GM04503 (cell line): ENCODE data around the gene PPP1R15B.

Source experiments
- DNase-seq: peaks from one replicate; pipeline ENCODE4 v3.0.0-alpha.2; 2012; ENCODE audit warnings: low read depth

The PPP1R15B gene

DNA sequence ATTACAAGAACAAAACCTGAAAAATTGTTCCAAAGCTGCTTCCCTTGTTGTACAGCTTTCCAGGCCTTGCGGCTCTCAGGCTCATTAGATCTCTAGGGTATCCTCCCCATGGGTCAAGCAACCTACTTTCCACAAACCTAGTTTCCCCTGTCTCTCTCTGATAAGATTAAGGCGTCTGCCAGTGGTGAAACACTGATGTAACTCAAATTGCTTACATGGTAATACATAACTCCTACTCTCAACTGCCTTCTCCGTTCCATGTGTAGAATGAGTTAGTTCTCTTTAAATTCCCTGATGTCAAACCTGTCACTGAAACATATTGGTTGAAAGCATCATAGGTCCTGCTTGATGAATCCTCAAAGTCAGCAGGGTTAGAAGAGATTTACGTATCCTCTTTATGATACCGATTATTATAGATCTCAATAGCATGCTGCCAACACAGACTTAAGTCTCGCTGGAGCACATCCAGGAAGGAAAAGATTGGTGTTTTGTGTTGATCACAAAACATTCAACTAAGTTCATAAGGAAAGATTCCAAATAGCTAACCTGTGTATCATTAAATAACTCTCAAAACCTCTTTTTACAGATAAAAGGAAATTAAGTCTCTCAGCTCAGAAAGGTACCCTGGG is 10.6 kb downstream of the PPP1R15B start:
- no peak for DNase-seq

DNA sequence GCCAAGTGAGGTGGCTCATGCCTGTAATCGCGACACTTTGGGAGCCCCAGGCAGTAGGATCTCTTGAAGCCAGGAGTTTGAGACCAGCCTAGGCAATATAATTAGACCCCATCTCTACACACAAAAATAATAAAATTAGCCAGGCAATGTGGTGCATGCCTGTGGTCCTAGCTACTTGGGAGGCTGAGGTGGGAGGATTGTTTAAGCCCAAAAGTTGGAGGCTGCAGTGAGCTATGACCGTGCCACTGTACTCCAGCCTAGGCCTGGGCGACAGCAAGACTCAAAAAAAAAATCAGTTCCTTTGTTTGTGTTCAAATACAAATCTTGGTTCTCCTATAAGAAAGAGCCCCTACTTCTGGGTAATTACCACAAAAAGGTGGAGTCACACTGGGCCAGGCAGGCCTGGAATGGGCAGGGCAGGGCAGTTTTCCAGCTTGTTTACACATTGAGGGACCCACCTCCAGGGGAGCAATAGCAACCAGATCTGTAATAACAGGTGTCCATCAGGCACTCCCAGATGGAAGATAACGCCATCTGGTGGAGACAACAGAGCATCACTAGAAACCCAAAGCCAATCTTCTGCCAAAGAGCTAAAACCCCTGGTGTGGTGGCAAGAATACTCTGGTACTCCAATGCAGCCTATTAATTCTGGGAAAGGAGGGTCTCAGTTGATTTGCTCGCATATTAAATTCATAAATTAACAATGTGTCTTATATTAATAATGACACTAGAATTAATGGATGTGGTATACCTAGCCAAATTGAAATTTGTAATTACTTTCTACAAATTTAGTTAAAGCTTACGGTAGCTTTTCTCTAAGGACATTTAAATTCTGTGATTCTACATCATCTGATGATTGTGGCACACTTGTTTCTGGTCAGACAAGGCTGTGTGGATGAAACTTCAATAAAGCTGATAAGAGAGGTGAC is 13.2 kb downstream of the PPP1R15B start:
- no peak for DNase-seq

DNA sequence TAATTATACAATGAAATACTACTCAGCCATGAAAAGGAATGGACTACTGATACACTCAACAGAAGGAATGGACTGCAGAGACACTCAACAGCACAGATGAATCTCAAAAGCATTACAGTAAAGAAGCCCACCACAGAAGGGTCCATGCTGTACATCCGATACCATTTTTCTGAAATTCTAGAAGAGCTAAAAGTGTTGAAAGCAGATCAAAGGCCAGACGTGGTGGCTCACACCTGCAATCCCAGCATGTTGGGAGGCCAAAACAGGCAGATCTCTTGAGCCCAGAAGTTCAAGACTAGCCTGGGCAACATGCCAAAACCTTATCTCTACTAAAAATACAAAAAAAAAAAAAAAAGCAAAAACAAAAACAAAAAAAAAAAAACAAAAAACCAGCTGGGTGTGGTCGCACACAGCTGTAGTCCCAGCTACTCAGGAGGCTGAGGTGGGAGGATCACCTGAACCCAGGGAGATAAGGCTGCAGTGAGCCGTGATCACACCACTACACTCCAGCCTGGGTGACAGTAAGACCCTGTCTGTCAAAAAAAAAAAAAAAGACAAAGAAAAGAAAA is 15.5 kb downstream of the PPP1R15B start:
- no peak for DNase-seq

DNA sequence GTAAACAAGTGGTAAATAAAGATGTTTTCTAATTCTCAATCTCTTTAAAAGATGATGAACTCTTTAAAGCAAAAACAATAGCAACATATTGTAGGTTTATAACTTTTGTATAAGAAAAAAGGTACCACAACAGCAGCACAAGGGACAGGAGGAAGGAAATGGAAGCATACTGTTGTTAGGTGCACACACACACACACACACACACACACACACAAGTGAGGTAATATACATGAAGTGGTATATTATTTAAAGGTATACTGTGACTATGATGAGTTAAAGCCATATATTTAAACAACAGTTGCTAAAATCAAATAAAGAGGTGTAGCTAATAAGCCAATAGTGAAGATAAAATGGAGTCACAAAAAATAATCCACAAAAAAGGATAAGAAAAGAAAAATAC is 20.0 kb downstream of the PPP1R15B start:
- DNase-seq = no peak

DNA sequence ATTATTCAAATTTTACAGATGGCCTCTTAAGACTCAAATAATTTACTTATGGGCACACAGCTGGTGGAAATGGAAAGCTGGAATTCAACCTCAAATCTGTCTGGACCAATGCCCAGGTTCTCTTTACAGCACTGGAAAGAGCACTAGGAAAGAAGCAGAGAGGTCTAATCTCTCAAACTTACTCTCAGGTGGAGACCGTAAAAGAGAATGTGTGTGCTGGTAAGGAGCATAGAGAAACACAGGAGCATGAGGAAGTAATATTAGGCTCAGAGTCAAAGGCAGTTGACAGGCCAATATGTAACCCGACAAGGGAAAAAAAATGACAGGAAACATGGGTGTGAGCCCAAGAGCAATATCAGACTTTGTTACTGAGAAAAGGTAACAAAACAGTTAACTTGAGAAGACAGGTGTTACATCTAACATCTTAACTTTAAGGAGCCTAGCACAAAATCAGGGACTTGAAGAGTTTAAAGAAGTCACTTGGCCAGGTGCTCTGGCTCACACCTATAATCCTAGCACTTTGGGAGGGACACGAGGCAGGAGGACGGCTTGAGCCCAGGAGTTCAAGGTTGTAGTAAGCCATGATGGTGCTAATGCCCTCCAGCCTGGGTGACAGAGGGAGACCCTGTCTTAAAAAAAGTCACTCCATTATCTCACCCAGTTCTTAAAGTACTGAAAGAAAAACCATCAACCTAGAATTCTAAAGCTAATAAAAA is 20.7 kb downstream of the PPP1R15B start:
- DNase-seq = no peak

DNA sequence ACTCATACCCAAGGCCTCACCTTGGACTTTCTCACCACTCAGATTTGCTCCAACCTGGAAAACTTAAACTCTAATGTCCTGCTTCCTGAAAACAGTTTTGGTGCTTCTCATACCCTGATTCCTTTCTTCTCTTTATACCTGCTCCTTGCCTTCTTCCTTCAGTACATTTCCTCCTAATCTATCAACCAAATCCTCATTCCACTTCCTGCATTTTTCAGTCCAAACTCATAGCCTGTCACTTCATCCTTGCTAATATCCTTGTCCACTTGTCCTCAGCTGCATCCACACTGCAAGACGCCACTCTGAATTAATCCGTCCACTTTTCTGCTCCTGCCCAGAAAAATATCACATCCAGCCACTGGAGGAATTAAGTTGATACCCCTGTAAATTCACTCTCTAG is 25.9 kb downstream of the PPP1R15B start:
- DNase-seq = no peak

DNA sequence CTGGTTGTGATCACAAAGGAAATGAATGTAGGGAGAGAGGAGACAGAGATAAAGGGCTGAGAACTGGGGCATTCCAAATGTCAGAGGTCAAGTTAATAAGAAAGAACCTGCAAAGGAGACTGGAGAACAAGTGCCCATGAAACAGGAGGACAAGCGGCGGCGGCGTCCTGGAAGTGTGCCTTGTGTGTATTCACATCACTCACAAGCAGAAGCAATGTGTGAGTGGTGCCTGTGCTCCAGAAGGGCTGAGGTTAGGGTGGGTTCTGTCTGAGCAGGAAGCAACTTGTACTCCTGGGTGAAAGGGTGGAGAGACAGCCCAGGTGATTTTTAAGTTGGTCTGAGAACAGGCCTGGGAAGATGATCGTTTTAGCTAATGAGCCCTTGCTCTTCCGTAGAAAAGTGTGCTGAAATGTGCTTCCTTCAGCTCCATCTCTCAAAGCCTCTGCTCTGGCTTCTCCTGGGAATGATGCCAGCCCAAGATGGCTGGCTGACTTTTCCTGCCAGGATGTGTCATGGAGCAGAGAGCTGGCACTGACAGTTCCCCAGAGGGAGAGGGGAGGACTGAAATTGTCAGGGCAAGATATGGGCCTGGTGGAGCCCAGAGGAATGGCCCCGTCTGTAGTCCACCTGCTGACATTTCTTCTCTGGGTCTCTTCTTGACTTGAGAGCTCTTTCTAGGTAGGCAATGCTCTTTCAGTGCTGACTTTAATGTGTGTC is 26.8 kb downstream of the PPP1R15B start:
- DNase-seq = peak; percentile 50

DNA sequence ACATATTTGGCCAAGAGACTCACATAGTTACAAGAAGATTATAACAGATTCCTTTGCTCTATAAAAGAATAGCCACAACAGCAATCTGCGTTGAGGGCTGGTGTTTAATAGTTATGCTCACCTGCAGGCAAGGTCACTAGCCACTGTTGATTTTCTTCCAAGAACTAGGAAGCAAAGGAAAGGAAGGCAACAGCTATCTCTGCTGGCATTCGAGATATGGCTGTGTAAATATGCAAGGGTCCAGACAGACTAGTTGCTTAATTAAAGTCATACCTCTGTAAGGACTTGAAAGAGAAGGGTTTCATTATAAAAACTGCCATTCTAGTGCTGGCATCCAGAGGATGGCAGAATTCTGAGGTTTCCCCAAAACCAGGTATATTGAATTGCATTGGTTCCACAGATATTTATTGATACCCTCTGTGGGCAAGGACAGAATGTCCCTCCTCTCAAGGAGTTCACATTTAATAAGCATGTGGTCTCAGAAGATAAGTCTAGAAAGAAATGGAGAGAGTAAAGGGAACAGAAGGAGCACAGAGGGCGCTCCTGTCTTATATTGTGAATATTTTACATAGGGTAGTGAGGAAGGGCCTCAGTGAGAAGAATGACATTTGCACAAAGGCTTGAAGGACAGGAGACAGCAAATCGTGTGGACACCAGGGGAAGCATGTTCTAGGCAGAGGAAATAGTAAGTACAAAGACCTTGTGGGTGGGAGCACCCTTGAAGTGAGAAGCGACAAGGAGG is 28.3 kb downstream of the PPP1R15B start:
- no peak for DNase-seq

DNA sequence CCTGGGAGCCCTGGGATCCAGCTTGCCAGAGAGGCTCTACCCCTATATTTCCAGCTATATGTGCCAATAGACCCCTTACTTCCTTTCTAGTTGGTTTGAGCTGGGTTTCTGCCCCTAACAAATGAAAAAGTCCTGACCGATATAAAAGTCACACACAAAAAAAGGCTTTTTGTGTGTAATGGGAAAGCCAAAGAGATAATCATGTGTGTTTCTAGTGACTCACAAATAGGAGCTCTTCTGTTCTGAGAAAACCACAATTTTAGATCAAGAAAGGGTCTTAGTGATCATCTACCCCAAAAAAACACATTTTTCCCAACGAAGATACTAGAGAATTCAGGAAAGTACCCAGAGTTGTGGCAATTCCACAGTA is 28.9 kb downstream of the PPP1R15B start:
- no peak for DNase-seq

DNA sequence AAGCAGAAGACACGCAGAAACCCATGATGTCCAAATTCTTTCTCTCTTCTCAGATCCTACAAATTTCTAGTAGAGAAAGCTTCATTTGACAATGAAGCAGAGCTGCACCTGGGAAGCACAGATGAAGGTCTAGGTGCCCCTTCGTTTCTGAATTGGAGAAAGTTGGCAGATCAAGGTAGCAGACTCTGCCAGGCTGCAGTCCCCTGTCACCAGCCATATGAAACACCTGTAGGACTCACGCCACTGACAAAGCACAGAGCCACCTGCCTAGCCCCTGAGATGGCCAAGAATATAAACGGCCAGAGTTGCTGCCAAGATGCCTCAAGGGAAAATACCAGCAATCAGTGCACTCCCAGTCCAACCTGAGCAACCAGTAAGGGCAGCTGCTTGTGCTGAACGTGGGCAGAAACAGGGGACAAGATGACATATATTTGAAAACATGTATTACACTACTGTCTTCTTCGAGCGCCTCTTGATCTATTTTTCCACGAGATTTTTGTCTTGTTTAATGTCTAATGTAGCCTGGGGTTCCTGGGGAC is 31.3 kb downstream of the PPP1R15B start:
- no peak for DNase-seq

DNA sequence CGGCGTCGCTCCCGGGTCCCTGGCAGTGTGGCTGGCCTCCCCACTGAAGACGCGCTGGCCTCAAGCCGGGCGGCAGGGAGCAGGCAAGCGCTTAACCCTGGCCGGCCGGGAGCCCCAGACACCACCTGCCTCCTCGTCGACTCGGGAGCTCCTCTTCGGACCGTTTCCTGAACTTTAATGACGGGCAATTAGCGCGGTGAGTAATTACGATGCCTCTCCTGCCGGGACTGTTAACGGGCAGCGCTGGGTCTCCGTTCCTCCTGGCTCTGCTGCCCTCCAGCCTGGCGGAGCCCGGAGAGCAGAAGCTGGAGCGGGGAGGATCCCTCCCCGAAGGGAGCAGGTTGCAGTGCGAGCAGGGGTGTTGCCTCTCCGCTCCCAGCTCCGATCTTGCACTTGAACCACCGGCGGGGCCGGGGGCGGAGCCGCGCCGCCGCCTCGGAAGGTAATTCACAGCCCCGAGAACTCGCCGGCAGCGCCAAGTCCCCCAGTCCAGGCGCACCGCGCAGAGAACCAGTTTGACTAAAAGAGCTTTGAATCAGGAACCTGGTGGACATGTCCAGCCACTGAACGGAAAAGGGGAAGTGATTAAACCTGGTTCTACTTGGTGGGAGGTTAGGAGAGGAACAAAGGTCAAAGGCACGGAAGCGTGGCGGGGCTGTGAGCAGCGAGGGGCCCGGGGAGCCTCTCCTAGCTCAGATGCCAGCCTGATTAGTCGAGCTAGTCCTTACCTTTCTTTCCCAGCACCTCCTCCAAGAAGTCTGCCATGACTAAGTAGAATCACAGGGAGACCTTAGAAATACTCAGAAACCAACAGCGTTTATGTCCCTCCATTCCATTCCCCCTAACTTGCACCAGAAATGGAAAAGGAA is 33.6 kb downstream of the PPP1R15B start:
- no peak for DNase-seq

DNA sequence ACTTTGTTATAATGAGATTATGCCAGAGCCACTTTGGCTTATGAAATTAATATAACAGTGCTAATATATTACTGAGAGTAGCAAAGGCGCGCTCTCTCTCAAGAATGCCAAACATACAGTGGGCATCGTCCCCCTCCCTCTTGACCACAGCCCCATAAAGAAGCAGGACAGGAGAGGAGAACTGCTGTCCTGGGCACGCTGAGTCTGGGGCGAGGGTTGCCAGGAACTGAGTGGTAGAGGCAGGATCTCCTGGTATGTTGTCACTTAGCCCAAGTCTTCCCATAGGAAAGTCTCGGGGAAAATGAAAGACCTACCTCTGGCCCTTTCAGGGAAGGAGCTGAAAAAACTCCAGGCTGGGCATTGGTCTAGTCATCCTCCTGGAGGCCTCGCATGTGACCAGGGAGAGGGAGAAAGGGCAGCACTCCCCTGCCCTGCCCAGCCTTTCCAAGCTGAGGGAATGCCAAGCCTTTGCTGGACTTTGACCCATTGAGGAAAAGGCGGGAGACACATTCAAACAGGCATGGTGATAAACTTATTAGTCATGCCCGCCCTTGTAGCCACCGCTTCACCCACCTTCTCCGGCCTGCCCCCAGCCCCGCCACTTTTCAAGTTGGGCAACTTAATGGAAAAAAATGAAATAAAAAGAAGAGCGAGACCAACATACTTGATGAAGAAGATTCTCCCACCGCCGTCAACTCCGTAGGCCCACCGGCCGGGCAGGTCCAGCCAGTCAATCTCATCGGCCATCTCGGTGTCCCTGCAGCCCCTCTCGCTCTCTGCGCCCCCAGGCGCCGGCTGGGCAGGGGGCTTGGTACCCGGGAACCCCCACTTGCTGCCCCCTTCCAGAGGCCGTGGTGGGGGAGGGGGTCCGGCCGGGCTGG is 34.5 kb downstream of the PPP1R15B start:
- DNase-seq = no peak

DNA sequence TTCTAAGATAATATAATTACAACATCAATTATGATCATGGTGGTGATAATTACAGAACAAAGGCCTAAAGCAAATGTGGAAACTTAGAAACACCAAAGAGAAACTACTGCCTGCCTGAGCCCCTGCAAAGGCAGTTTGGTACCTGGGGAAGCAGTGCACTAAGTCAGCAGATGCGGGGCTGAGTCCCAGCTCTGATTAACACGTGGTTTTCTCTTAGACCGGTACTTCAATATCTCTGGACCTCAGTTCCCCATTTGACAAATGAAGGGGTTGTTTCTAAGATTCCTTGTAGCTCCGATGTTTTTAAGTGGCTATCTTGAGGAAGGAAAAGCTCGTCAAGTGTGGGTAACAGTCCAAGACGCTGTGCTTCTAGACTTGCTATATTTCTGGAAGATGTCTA is 35.2 kb downstream of the PPP1R15B start:
- no peak for DNase-seq

DNA sequence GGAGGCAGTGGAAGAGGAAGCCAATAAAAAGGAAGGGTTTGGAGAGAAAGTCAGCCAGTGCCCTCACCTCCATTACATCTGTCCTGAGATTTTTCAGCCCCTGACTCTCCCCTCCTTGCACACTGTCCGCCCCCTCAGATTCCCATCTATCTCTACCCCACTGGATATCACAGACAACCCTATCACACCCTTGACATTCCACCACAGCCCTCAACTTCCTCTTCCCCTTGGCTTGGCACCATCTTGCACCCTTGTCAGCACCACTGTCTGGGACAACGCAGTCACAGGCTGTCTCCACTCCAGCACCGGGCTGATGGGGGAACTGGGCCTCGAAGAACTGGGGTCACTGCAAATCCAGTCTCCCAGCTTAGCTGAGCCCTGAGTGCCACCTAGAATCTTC is 37.7 kb downstream of the PPP1R15B start:
- DNase-seq = no peak

DNA sequence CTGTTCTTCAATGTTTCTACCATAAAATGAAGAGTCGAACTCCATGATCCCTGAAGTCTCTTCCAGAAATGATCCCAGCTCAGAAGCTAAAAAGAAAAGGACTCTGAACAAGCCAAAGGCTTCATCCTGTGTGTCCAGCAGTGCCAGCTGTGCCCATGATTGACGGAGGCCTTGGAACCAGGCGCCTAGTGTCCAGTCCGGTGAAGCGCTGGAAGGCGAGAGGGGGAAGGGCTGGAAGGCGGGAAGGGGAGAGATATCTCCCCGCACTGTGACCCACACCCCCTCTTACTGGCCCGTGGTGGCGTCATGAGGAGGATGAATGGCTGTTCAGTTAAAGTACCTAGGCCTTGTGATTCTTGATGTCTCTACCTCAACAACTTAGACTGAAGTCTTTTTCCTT is 41.4 kb downstream of the PPP1R15B start:
- DNase-seq = no peak

DNA sequence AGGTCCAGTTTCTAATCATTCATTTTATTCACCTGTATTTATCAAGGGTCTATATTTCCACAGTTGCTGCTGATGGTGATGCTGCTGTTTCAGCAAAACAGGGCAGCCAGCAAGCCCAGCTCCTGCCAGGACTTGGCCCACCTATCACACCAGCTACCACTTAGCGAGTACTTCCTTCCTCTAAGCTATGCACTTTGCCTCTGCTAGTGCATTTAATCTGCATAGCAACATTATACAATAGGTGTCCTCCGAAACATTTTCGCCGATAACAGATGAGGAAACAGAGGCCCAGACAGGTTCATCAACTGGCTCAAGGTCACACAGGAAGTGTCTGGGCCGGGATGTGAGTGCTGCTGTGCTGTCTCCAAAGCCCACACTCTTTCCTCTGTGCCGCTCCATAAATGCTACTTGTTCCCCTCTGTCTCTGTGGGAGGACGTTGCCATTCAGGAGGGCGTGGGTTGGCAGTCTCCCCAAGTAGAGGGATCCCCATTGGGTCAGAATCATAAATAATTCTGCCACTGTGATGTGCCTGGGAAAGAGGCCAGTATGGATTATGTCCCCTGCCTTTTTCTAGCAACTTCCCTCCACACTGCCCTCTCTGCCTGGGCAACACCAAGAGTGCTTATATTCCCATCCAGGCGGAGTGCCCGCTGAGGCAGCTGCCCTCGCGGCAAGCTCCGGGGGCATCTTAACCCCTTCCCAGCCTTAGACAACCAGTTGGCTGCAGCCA is 42.5 kb downstream of the PPP1R15B start:
- no peak for DNase-seq

DNA sequence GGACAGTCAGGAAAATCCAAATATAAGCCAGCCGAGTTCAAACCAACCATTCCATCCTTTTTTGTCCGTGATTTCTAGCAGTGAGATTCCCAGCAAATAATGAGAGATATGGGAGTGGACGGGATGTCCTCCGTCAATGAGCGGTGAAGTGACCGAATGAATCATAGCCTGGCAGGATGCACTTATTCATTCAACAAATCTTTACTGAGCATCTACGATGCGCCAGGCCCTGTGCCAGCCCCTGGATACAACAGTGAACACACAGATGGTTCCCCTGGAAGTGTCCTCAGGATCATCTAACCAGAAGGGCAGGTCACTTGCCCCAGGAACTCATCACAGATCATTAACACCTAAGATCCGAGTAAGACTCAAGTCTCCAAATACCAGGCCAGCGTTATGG is 43.7 kb downstream of the PPP1R15B start:
- no peak for DNase-seq

DNA sequence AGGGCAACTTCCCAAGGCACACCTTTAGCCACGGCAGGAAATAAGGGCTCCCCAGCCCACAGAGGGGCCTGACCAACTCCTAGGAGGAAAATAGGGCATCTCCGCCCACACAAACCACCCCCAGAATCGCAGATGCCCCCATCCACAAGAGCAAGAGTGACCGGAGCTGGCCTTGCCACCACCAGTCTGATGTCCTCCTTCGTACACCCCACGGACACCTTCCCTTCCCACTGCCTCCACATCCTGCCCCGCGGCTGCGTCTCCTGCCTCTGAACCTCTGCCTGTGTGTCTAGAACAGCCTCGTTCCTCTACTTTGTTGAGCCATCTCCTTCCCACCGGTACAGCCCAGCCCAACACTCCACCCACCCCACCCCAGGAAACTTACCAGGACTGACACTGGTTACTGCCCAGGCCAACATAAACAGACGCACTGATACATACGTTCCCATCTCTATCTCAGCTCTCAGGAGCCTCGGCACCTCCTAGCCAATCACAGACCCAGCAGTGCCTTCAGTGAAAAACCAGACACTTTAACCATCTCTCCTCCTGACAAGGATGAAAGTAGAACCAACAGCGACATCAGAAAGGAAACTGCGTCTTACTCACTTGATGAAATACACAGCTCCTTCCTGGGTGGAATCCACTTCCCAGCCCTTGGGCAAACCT is 44.3 kb downstream of the PPP1R15B start:
- no peak for DNase-seq
